ENCODE data around the gene ZNF282.

ZNF282 gene

DNA sequence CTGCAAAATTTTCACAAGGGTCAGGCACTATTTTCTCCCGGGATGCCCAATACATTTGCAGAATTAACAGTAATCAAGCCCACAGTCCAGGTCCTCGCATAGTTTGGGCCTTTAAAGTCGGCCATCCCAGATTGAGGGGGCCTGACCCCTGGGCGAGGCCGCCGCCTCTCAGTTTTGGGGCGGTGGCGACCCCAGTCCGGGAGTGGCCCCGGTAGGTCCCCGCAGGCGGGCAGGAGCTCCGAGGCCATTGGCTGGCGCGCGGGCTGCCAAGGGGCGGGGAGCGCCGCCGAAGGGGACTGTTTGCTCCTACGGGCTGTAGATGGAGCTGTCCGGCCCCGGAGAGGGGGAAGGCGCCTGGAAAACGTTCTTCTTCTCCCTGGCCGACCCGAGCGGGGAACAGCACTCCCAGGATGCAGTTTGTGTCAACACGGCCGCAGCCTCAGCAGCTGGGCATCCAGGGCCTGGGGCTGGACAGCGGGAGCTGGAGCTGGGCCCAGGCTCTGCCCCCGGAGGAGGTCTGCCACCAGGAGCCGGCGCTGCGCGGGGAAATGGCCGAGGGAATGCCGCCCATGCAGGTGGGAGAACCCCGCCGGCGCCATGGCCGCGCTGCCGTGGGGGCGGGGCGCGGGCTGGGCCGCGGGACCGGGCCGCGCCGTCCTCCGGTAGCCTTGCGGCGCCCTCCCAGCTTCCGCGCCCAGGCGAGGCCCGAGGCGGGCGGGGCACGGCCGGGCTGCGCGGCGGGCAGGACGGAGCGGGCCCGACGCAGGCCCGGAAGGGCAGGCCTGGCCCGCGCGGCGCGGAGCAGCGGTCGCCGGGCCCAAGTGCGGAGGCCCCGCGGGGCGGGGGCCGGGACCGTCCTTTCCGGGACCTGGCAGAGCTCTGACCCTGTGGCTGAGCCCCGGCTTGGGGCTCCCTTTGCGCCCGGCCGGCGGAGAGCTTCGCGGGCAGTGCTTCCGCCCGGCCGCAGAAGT, at the start of gene ZNF282:
Gene ZNF282, plus strand, starts transcription at position 367 of the 971 bp plus-strand sequence. Its CDS starts 44 bp downstream, at position 411.
- peak; percentile 90 to 96 (median 94) for DNase-seq

DNA sequence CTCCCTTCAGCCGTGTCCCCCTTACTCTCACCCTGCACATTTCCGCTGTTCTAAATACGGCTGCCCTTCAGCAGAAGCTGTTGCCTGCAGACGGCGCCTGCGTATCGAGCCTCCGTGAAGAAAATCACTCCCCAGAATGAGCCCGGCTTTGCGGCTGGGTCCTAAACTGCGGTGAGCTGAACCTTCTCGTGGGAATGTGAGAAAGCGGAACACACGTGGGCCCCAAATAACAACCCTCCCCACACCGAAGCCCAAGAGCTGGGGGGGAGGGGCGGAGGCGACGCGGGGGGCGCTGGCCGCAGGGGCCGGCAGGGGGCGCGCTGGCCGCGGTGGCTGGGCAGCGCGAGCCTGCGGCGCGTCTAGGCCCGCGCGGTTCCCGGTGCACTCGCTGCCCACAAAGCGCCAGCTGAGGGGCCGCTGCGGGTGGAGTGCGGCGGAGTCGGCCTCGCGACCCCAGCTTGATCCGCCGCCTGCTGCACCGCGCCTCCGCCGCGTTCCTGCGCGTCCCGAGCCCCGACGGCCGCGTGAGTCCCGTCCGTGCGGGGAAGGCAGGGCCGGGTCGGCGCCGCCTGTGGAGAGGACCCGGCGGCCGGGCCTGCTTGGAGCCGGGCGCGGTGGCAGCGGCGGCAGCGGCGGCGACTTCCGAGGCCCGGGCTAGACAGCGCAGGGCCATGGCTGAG, 48.1 kb upstream of the ZNF282 start, which contains the start of gene ZNF398:
Gene ZNF398, plus strand, starts transcription at position 382 of the 680 bp plus-strand sequence. Its CDS starts 290 bp downstream, at position 672.
- DNase-seq: peak; percentile 88 to 95 (median 95)

DNA sequence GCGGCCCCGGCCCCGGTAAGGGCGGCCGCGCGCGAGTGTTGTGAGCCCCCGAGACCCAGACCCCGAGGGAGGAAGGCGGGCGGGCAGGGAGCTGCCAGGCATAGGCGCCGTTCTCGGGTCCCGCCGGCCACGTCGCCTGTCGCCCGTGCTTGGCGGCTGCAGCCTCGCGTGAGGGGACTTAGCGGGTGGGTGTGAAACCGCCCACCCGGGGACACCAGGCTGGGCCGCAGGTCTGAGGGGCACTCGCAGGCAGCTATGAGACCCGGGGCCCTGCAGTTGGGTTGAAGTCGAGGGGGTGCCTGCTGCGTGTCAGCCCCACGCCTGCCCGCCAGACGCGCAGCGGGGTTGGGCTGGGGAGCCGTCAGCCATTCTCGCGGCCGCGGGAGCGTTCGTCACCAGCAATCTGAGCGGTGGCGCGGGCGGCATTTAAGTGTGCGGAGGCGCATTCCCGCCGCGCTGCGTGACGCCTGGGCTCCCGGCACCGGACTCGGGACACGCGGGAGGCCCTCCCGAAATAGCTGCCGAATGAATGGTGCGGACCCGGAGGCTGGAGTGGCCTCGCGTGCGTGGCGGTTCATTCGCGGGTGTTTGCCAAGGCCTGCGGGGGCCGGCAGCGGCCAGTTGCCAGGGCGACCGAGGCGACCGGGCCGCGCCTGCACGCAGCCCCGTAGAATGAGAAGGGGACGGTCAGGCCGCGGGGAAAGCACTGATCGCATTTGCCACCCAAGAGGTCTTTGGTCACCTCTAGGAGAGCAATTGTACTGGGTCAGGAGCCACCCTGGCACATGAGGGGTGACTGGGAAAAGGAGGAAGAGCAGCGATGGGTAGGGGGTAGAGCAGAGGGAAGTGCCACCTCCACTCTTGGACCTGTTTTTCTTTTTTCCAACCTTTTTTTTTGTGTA, 47.3 kb upstream of the ZNF282 start:
- DNase-seq: peak; percentile 43 to 89 (median 87)

DNA sequence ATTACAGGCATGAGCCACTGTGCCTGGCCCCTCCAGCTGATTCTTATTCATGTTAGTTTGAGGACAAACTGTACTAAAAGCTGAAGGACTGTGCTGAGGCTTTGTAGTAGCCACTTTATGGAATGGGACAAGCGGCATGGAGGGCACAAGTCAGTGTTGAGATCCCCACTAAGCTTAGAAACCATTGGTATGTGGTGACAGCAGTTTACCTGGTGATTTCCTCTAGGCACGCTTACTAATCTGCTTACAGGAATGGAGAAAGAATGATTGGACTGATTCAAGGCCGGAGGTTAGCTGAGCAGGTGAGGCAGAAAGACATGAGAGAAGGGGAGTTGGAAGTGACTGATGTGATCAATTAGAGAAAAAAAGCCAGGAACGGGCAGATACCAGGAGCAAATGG, 44.4 kb upstream of the ZNF282 start:
- DNase-seq: no peak

DNA sequence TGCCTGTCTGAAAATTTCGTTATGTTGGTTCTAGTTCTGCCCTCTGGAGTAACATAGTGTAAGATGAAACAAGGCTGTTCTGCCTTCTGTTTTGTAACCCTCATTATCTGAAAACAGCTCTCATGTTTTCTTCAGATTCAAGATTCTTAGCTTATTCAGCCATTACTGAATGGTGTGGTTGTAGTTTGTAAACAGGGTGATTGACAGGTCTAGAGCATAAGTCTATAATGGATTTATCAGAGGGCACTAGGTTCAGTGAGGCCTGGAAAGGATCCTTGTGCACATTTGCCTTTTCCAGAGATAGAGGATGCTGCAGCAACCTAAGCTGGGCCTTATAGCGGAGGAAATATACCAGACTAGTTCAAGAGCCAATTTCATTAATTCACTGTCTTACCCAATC, 42.0 kb upstream of the ZNF282 start:
- no peak for DNase-seq

DNA sequence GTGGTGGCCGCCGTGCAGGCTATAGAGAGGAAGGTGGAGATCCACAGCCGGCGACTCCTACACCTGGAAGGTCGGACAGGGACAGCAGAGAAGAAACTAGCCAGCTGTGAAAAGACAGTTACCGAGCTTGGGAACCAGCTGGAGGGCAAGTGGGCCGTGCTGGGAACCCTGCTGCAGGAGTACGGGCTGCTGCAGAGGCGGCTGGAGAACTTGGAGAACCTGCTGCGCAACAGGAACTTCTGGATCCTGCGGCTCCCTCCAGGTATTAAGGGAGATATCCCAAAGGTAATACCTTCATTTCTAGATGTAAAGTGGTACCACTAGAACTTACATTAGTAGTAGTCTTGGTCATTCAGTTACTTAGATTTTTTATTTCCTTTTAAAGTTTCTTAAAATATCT, 41.3 kb upstream of the ZNF282 start:
- DNase-seq: no peak

DNA sequence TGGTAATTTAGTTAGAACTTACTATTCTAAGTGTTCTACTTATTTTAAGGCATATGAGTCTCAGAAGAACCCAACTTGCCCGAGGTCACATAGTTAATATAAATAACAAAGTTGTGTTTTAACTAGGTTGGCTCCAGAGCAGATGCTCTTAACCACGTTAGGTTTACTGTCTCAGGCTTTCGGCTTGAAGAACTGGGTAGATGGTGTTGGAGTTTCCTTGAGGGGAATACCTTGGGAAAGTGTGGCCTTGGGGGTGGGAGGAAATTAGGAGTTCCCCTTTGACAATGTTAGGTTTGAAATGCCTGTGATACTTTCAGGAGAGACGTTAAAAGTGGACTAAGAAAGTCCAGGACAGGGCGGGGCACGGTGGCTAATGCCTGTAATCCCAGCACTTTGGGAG, 38.4 kb upstream of the ZNF282 start:
- DNase-seq: no peak

DNA sequence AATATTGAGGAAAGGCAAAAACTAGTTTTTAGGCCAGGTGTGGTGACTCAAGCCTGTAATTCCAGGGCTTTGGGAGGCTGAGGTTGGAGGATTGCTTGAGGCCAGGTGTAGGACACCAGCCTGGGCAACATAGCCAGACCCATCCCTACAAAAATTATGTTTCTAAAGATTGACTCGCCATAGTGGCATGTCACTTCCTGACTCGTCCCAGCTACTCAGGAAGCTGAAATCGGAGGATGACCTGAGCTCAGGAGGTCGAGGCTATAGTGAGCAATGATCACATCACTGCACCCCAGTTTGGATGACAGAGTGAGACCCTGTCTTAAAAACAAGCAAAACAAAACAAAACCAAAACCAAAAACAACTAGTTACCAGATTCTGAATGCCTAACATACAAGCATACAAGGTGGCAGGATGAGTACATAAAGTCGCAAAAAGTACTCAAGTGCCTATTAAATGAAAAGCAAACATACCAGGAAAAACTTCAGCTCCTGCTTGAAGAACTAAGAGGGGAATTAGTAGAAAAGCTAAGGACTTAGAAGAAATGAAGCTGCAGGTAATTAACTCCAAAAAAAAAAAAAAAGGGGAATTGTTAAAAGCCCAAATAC, 34.0 kb upstream of the ZNF282 start:
- no peak for DNase-seq

DNA sequence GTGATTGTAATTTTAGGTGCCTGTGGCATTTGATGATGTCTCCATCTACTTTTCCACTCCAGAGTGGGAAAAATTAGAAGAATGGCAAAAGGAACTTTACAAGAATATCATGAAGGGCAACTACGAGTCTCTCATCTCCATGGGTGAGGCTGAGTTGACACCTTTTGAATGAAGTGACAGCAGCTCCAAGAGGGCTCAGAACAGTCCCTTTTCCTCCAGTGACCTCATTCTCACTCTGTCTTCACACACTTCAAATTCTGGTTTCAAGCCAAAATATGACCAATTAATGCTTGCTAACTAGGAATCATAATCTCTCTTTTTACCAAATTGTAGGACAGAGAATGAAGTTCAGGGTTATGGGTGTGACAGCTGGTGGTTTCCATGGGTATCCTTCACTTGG, 29.2 kb upstream of the ZNF282 start:
- DNase-seq: no peak

DNA sequence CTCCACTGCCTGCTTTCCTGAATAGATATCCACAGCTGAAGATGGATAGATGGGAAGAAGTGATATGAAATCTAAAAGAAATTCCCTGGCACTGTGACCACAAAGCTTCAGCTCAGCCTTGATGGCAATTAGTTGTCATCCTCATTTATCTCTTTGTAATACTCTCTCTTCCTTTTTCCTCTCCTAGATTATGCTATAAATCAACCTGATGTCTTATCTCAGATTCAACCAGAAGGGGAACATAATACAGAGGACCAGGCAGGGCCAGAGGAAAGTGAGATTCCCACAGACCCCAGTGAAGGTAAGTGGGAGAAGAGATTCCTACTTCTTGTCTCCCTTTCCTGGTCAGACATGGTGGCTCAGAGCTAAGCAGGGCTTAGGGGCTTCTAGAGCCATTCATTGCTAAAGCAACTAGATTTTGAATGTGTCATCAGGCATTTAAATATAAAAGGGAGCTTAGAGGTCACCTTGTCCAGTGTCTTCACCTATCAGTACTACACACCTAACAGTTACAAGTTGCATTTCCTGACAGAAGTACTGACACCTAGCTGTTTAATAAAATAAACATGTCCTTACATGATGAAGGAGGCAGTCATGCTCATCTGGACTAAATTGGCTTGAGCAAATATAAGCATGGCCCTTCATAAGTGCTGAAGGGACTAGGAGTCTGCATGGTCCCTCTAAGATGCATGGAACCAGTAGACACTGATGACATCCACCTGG, 28.6 kb upstream of the ZNF282 start:
- no peak for DNase-seq

DNA sequence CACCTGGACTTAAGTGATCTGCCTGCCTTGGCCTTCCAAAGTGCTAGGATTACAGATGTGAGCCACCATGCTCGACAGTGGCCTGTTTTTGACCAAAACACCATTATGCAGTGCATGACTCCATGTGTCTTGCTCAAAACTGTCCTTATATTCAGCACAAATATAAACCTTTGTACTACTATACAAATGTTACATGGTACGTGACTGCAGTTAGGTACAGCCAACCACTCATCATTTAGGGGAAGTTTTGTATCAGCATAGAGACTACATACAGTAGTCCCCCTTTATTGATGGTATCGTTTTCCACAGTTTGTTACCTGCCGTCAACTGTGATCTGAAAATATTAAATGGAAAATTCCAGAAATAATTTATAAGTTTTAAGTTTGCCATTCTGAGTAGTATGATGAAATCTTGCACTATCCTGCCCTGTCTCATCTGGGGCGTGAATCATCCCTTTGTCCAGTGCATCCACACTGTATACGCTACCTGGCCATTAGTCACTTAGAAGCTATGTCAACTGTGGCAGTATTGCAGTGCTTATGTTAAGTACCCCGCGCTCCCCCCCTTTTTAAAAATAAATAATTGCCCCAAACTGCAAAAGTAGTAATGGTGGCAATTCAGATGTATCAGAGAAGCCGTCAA, 23.3 kb upstream of the ZNF282 start:
- DNase-seq: no peak

DNA sequence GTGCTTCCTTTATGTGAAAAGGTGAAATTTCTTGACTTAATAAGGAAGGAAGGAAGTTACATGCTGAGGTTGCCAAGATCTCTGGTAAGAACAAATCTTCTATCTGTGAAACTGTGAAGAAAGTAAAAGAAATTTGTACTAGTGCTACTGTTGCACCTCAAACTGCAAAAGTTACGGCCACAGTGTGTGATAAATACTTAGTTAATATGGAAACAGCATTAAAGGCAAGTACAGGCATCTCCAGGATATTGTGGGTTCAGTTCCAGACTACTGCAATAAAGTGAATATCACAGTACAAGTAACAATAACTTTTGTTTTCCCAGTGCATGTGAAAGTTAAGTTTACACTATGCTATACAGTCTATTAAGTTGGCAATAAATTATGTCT, 22.8 kb upstream of the ZNF282 start:
- no peak for DNase-seq

DNA sequence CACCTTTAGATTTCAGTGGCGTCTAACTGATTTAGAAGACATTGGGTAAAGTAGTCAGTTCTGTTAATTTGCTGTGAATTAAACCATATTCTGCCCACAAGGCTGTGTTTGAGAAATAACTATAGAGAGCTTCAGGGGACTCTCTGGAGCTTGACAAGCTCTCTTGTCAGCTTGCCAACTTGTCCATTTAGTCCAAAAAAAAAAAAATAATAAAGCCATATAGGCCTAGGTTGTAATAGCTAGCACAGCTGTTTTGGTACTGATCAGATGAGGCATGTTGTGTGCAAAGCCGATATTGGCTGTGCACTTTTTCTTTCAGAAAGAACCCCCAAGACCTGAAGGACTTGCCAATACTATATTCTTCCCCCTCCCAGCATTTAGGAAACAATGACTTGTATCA, 20.2 kb upstream of the ZNF282 start:
- DNase-seq: no peak

DNA sequence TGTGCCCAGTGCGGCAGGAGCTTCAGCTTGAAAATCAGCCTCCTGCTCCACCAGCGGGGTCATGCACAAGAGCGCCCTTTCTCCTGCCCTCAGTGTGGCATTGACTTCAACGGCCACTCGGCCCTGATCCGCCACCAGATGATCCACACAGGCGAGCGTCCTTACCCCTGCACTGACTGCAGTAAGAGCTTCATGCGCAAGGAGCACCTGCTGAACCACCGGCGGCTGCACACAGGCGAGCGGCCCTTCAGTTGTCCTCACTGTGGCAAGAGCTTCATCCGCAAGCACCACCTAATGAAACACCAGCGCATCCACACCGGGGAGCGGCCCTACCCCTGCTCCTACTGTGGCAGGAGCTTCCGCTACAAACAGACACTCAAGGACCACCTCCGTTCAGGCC, 16.1 kb upstream of the ZNF282 start:
- DNase-seq: no peak

DNA sequence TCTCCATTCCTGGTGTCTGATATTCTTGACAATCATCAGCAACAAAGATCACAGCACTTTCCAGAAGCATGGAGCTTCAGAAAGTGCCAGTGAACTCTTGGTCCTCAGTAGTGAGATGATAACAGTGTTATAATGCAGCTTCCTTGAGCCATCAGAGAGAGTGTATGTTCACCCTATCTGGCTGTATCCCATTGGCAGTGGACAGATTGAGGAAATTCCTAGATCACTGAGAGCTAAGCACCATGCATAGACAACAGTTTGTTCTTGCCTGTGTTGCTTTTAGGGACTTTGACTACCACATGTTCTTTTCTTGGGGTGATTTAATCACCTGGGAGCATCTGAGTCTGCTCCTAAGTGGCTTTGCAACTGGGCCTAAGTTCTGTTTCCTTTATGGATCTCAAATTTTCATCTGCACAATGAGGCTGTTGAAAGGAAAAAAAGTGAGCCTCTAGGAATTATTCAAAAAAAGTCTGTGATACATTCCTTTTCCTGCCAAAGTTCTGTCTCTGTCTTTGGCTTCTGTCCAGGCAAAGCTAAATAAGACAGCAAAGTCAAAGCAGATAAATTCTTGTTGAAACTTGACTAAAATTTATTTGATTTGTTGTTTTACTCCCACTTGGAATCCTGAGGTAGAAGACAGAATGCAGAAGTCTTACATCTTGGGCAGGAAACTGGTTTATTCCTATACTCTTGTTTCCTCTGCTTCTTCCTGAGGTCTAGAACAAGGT, 14.5 kb upstream of the ZNF282 start:
- DNase-seq: no peak

DNA sequence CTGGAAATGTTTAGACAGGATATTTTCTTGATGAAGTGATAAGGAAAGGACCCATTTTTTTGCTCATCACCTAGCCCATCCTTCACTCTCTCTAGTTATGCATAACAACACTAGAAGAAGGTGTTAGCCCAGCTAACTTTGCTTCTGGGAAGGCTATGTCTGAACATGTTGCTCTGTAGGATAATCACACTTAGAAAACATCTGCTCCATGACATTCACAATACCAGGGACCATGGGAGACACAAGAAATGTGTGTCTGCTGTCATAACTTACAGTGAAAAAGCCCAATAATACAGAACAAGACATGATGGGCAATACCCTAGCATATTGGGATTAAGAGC, 13.9 kb upstream of the ZNF282 start:
- no peak for DNase-seq

DNA sequence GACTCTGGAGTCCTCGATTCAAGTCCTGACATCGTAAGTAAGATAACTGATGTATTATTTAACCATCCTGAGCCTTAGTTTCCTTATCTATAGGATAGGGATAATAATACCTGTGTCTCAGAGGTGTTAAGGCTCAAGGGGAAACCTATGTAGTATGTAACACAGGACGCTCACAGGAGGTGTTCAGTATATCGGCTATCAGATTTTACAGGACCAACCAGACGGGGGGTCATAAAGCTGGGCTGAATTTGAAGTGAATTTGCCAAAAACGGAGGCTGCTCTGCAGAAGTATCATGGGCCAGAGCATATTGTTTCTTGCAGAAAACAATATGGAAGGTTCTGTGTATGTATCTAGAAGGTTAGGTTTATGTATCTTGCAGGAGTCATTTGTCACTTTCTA, 11.1 kb upstream of the ZNF282 start:
- DNase-seq: no peak

DNA sequence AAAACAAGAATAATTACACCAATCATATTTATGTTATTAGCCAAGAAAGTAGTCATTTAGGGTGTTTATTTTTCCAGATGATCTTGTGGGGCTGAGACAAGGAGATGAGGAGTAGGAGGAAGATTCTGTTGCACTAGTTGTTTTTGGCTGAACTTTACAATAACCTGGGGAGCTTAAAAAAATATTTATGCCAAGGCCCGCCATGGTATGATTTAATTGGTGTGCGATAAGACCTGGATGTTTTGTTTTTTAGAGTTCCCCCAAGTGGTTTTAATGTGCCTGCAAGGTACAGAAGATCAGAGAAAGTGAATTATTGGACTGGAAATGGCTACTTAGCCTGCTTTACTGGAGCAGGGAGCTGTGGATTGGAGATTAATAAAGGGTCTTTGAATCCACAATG, 7.1 kb upstream of the ZNF282 start:
- DNase-seq: no peak

DNA sequence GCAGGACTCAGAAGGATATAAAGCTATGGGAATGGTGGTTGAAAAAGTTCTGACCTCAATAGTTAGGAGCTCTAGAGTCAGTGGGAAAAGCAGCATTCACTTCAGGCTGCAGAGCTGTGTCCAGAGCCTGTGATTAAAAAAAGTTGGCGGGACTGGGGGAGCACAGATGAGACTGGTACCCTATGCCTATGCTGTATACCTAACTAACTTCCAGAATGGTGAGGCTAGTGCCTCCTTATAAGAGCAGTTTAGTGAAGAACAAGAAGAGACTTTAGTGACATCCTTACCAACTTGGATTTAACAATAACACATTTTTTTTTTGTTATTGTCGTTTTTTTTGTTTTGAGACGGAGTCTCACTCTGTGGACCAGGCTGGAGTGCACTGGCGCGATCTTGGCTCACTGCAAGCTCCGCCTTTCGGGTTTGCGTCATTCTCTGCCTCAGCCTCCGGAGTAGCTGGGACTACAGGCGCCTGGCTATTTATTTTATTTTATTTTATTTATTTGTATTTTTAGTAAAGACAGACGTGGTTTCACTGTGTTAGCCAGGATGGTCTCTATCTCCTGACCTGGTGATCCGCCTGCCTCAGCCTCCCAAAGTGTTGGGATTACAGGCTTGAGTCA, 6.6 kb upstream of the ZNF282 start:
- DNase-seq: peak in 1 of 3 experiments; percentile 37

DNA sequence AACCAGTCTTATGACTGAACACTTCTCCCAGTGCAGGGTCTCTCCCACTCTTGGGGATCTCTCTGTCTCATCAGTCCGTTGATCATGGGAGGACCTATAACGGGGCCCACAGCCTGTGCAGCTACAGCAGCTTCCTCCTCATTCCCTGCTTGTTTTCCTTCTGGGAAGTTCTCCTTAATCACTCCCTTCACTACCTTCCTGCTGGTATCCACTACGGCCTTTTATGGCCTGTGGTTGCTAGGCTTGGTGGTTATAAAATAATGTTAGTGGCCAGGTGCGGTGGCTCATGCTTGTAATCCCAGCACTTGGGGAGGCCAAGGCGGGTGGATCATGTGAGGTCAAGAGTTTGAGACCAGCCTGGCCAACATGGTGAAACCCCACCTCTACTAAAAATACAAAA, 3.5 kb upstream of the ZNF282 start:
- no peak for DNase-seq

Data from NCI-H1417 (cell line).